Measurements from ENCODE around the gene CDK5.
A peak's percentile ranks its signal among the peaks of the same experiment; 100 is the strongest.

CDK5 gene

GRCh38 chr7:151099486-151100211, 42.0 kb upstream of the CDK5 start:
- Histone ChIP-seq H3K4me1 (ENCODE audit: insufficient read depth, low read length, severe bottlenecking) (peaks cover 7% of the 10 kb centered on the region), H3K27me3 (ENCODE audit: insufficient read depth, low read length) (peaks cover 12% of the 10 kb centered on the region; the same call in 1 of the 2 replicates), H4K20me1 (ENCODE audit: insufficient read depth, low read length) (no peaks in the 10 kb centered on the region), H3K27ac (ENCODE audit: low read depth, low read length, poor library complexity, severe bottlenecking) (no peak overlapping the region), H3K9me3 (ENCODE audit: low read length) (no peaks in the 10 kb centered on the region), H2AFZ (ENCODE audit: low read length) (no peak overlapping the region), H3K4me3 (ENCODE audit: low read depth, low read length, poor library complexity, severe bottlenecking) (no peak overlapping the region), H3K9ac (ENCODE audit: low read length) (no peak overlapping the region), H3F3A (ENCODE audit: insufficient read depth, low read length) (no peaks in the 10 kb centered on the region), H3K9me2 (ENCODE audit: low read depth, low read length) (no peaks in the 10 kb centered on the region), H3K79me2 (ENCODE audit: insufficient read depth, low read length) (no peaks in the 10 kb centered on the region), H3K4me2 (ENCODE audit: low read length) (no peak overlapping the region), H3K36me3 (ENCODE audit: insufficient read depth, low read length) (no peaks in the 10 kb centered on the region)
- TF ChIP-seq EZH2 (IDR thresholded peaks at IDR 0.05; ENCODE audit: borderline replicate concordance, low read length) (no peak), CTCF (IDR thresholded peaks at IDR 0.05; ENCODE audit: low read length) (no peak)

- no peak overlapping the region for H3K27ac ChIP-seq (ENCODE audit: low read depth, low read length, poor library complexity, severe bottlenecking)
- no peaks in the 10 kb centered on the region for H3K9me3 ChIP-seq (ENCODE audit: low read length)
- no peaks in the 10 kb centered on the region for H3K79me2 ChIP-seq (ENCODE audit: insufficient read depth, low read length)
- H3K4me2 ChIP-seq (ENCODE audit: low read length), result peak overlapping the region; percentile 37; the same call in 1 of the 2 replicates
- no peak overlapping the region for H3K9ac ChIP-seq (ENCODE audit: low read length)
- H3F3A ChIP-seq (ENCODE audit: insufficient read depth, low read length), result no peaks in the 10 kb centered on the region
- no peaks in the 10 kb centered on the region for H3K36me3 ChIP-seq (ENCODE audit: insufficient read depth, low read length)
- peaks cover 7% of the 10 kb centered on the region for H3K4me1 ChIP-seq (ENCODE audit: insufficient read depth, low read length, severe bottlenecking)
- H4K20me1 ChIP-seq (ENCODE audit: insufficient read depth, low read length), result no peaks in the 10 kb centered on the region
- H2AFZ ChIP-seq (ENCODE audit: low read length), result no peak overlapping the region
- no peaks in the 10 kb centered on the region for H3K27me3 ChIP-seq (ENCODE audit: insufficient read depth, low read length)
- H3K9me2 ChIP-seq (ENCODE audit: low read depth, low read length), result no peaks in the 10 kb centered on the region
- H3K4me3 ChIP-seq (ENCODE audit: low read depth, low read length, poor library complexity, severe bottlenecking), result no peak overlapping the region
- TF ChIP-seq CTCF (IDR thresholded peaks at IDR 0.05; ENCODE audit: low read length), result no peak
Measured at GRCh38 chr7:151095828-151096475, 38.3 kb upstream of the CDK5 start.

GRCh38 chr7:151095123-151095797, 37.6 kb upstream of the CDK5 start:
- Histone ChIP-seq H3K9me3 (ENCODE audit: low read length) (no peaks in the 10 kb centered on the region), H3K27ac (ENCODE audit: low read depth, low read length, poor library complexity, severe bottlenecking) (no peak overlapping the region), H2AFZ (ENCODE audit: low read length) (no peak overlapping the region), H4K20me1 (ENCODE audit: insufficient read depth, low read length) (no peaks in the 10 kb centered on the region), H3K79me2 (ENCODE audit: insufficient read depth, low read length) (no peaks in the 10 kb centered on the region), H3K9me2 (ENCODE audit: low read depth, low read length) (no peaks in the 10 kb centered on the region), H3K9ac (ENCODE audit: low read length) (no peak overlapping the region), H3K27me3 (ENCODE audit: insufficient read depth, low read length) (no peaks in the 10 kb centered on the region), H3K4me3 (ENCODE audit: low read depth, low read length, poor library complexity, severe bottlenecking) (no peak overlapping the region), H3F3A (ENCODE audit: insufficient read depth, low read length) (no peaks in the 10 kb centered on the region), H3K4me2 (ENCODE audit: low read length) (no peak overlapping the region), H3K4me1 (ENCODE audit: insufficient read depth, low read length, severe bottlenecking) (peaks cover 7% of the 10 kb centered on the region), H3K36me3 (ENCODE audit: insufficient read depth, low read length) (no peaks in the 10 kb centered on the region)
- no peak for TF ChIP-seq EZH2 (IDR thresholded peaks at IDR 0.05; ENCODE audit: borderline replicate concordance, low read length)
- peak; percentile 34; the same call in 1 of the 2 replicates for TF ChIP-seq CTCF (IDR thresholded peaks at IDR 0.05; ENCODE audit: low read length)
